Pancreas (tissue), 10 donors: ENCODE results near the gene MACROD2. TPM values are rescaled to one million over a fixed set of nuclear protein-coding genes. Genes with fewer than 3 reads are reported as not detected.

ENCODE experiments used
- ATAC-seq, 4 donors: fragments of 200-7000 bp; cut with Tn5 transposase; one replicate each; pipeline versions ENCODE4 v1.8.0 to v1.9.1; 2020; ENCODE audit warnings: mild to moderate bottlenecking in 4 of 4, moderate library complexity in 4 of 4
- DNase-seq, 6 donors: peaks; one replicate each; pipeline ENCODE4 v3.0.0-alpha.2; 2020
- FAIRE-seq: peaks from 2 replicates; lab custom pipeline; 2012; peaks lifted over from hg19 to GRCh38; lab: Jason Lieb, UNC
- H3K27ac ChIP-seq, 4 donors: fragments of 200-600 bp; sonication (generic); 1 replicate in 3 of 4; 2 replicates in 1 of 4; pipeline versions ENCODE4 v1.5.0 to v1.8.0; 2020
- H3K27me3 ChIP-seq, 4 donors: fragments of 200-600 bp; one replicate each; pipeline ENCODE4 v1.8.0; 2021
- H3K36me3 ChIP-seq, 3 donors: fragments of 200-600 bp; sonication (generic) in 1 of 3; one replicate each; pipeline versions ENCODE4 v1.5.0 to v1.8.0; 2020 to 2021
- H3K4me1 ChIP-seq, 3 donors: fragments of 200-600 bp; one replicate each; pipeline ENCODE4 v1.8.0; 2021
- H3K4me3 ChIP-seq, 4 donors: fragments of 200-600 bp; sonication (generic) in 2 of 4; one replicate each; pipeline versions ENCODE4 v1.5.0 to v1.8.0; 2020 to 2021
- H3K9me3 ChIP-seq, 4 donors: fragments of 200-600 bp; one replicate each; pipeline ENCODE4 v1.8.0; 2021
- CTCF ChIP-seq, 4 donors: fragments of 200-600 bp; sonication (generic) in 3 of 4; IDR thresholded peaks; one replicate each; pipeline versions ENCODE4 v1.5.0 to v1.8.0; 2021; ENCODE audit warnings: antibody characterized with exemption in 4 of 4
- WGBS, 2 donors: extraction: QIAGEN DNeasy Blood & Tissue Kit; methylation state at CpG; one replicate each; pipeline ENCODE4 v1.1.7; 2013; 5-methylcytosine and 5-hydroxymethylcytosine counted together
- intact Hi-C, 3 donors: fragments of 100-400 bp; cut with DNase I; formaldehyde crosslinking; loops; one replicate each; pipeline versions ENCODE4 v1.11.1 to v1.14.2; 2022
- polyA plus RNA-seq, 2 donors: library from polyadenylated mRNA; stranded (reverse); fragments of 200-250 nt; gene quantifications; one replicate each; pipeline ENCODE4 v1.2.3, GENCODE V29; 2013
- total RNA-seq, 6 donors: library from RNA; stranded (reverse); fragmentation: NEBNext Ultra II Directional in 4 of 6; extraction: Animal tissue kit (Norgen Biotek cat#: 25700) in 4 of 6; gene quantifications; one replicate each; pipeline versions ENCODE4 v1.2.1 to v1.2.4, GENCODE V29; 2021 to 2023
- donor health status: healthy with polysubstance abuse.
- donor health status: DM: no; HTN: no; CAD: no; lungs with moderate emphysema.
- donor health status: DM: no; HTN: no; CAD: no.
- donor health status: control.
- donor health status: control.
- donor health status: Bipolar disorder and iron deficiency.
- donor health status: DM: yes; HTN: yes; CAD: no.
- donor health status: DM: no; HTN: no; CAD: no.
- donor health status: DM: no; HTN: no; CAD: no.
- donor health status: DM: yes; HTN: yes; CAD: no.

MACROD2 gene
- total and polyA plus RNA-seq, 8 donors, result 1.7 to 4.9 (median 2.7) TPM

GRCh38 chr20:15561070-15561569, 1565.8 kb downstream of the MACROD2 start:
- no peak for ATAC-seq
- no peak overlapping the region for H3K4me3 ChIP-seq
- H3K36me3 ChIP-seq, result no peaks in the 10 kb centered on the region
- no peak for DNase-seq
- intact Hi-C loops, result no loop called here
- no peaks in the 10 kb centered on the region for H3K27me3 ChIP-seq
- no peak for FAIRE-seq
- H3K27ac ChIP-seq, result no peak overlapping the region
- no peak for TF ChIP-seq CTCF (IDR thresholded peaks at IDR 0.05)
- H3K4me1 ChIP-seq, result no peaks in the 10 kb centered on the region
- WGBS, 2 donors, result 84 to 92% methylated on average over 3 of the region's 3 CpGs
- no peaks in the 10 kb centered on the region for H3K9me3 ChIP-seq

GRCh38 chr20:15561707-15562404, 1566.5 kb downstream of the MACROD2 start:
- Histone ChIP-seq H3K4me1 (no peaks in the 10 kb centered on the region), H3K27me3 (no peaks in the 10 kb centered on the region), H3K9me3 (no peaks in the 10 kb centered on the region), H3K4me3 (no peak overlapping the region), H3K36me3 (no peaks in the 10 kb centered on the region), H3K27ac (no peak overlapping the region)
- no peak for FAIRE-seq
- WGBS, 2 donors, result 79 to 80% methylated on average over 5 of the region's 5 CpGs
- no peak for TF ChIP-seq CTCF (IDR thresholded peaks at IDR 0.05)
- DNase-seq, result no peak
- intact Hi-C loops, result no loop called here
- ATAC-seq, result no peak

- intact Hi-C loops, result no loop called here
- Histone ChIP-seq H3K27ac (no peak overlapping the region), H3K4me1 (no peaks in the 10 kb centered on the region), H3K36me3 (no peaks in the 10 kb centered on the region), H3K9me3 (no peaks in the 10 kb centered on the region), H3K4me3 (no peak overlapping the region), H3K27me3 (no peaks in the 10 kb centered on the region)
- ATAC-seq, result no peak
- WGBS, 2 donors, result 68 to 77% methylated on average over 4 of the region's 4 CpGs
- FAIRE-seq, result no peak
- no peak for TF ChIP-seq CTCF (IDR thresholded peaks at IDR 0.05)
- DNase-seq, result no peak
Measured at GRCh38 chr20:15563836-15564235, 1568.5 kb downstream of the MACROD2 start.

GRCh38 chr20:15564981-15565380, 1569.7 kb downstream of the MACROD2 start:
- Histone ChIP-seq H3K4me1 (no peaks in the 10 kb centered on the region), H3K9me3 (no peaks in the 10 kb centered on the region), H3K27me3 (no peaks in the 10 kb centered on the region), H3K36me3 (no peaks in the 10 kb centered on the region), H3K4me3 (no peak overlapping the region), H3K27ac (no peak overlapping the region)
- no peak for ATAC-seq
- 91 to 92% methylated on average over 3 of the region's 3 CpGs for WGBS, 2 donors
- FAIRE-seq, result no peak
- TF ChIP-seq CTCF (IDR thresholded peaks at IDR 0.05), result no peak
- DNase-seq, result no peak
- intact Hi-C loops, result no loop called here

- no peak for DNase-seq
- Histone ChIP-seq H3K9me3 (no peaks in the 10 kb centered on the region), H3K27ac (no peak overlapping the region), H3K4me1 (no peaks in the 10 kb centered on the region), H3K4me3 (no peak overlapping the region), H3K27me3 (no peaks in the 10 kb centered on the region), H3K36me3 (no peaks in the 10 kb centered on the region)
- no peak for TF ChIP-seq CTCF (IDR thresholded peaks at IDR 0.05)
- no peak for FAIRE-seq
- intact Hi-C loops, result no loop called here
- no peak for ATAC-seq
- 49 to 50% methylated on average over 2 of the region's 2 CpGs for WGBS, 2 donors
Measured at GRCh38 chr20:15565786-15566185, 1570.5 kb downstream of the MACROD2 start.
